ENCODE results near the gene MYO3B.
"Not testable (repeated sequence)": the region's sequence is repeated elsewhere in the genome, so short reads cannot be mapped to it uniquely, and the experiment has no call there.

The MYO3B gene

DNA sequence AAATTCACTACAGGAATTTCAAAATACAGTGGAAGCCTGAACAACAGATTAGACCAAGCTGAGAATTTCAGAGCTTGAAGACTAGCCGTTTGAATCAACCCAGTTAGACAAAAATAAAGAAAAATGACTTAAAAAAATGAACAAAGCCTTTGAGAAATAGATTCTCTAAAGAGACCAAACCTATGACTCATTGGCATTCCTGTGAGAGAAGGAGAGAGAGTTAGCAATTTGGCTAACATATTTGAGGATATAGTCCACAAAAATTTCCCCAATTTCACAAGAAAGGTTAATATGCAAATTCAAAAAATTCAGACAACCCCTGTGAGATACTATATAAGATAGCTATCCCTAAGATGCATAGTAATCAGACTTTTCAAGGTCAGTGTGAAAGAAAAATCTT, 78.0 kb downstream of the MYO3B start:
- no peak for DNase-seq (ENCODE audit: low read depth in 2 of 2, low spot score in 1 of 2)

DNA sequence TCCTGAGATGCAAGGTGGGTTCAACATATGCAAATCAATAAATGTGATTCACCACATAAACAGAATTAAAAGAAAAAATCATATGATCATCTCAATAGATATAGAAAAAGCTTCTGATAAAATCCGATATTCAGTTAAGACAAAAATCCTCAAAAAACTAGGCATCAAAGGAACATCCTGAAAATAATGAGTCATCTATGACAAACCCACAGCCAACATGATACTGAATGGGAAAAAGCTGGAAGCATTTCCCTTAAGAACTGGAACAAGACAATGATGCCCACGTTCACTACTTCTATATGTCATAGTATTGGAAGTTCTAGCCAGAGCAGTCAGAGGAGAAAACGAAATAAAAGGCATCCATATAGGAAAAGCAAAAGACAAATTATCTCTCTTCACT, 80.4 kb downstream of the MYO3B start:
- DNase-seq (ENCODE audit: low read depth in 2 of 2, low spot score in 1 of 2): no peak

DNA sequence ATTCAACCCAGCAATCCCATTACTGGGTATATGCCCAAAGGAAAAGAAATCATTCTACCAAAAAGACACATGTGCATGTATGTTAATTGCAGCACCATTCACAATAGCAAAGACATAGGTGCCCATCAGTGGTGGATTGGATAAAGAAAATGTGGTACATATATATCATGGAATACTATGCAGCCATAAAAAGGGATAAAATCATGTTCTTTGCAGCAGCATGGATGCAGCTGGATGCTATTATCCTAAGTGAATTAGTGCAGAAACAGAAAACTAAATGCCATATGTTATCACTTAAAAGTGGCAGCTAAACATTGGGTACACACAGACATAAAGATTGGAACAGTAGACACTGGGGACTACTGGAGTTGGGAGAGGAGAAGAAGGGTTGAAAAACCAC, 82.2 kb downstream of the MYO3B start:
- DNase-seq (ENCODE audit: low read depth in 2 of 2, low spot score in 1 of 2): no peak

DNA sequence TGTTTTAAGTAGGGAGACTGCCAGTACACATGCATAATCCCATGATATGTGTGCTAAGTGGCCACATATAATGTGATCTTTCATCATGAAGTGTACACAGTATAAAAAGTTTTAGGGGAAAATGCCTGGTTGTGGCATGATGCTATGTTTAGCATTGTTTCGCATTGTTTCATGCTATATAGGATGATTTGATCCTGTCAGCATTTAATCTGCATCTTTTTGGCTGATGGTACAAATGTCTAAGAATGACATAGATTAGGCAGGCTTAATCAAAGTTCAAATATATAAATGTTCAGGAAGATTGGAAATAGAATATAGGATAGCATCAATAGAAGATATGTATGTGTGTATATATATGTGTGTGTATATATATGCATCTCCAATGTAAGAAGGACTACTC, 83.6 kb downstream of the MYO3B start:
- no peak for DNase-seq (ENCODE audit: low read depth in 2 of 2, low spot score in 1 of 2)

DNA sequence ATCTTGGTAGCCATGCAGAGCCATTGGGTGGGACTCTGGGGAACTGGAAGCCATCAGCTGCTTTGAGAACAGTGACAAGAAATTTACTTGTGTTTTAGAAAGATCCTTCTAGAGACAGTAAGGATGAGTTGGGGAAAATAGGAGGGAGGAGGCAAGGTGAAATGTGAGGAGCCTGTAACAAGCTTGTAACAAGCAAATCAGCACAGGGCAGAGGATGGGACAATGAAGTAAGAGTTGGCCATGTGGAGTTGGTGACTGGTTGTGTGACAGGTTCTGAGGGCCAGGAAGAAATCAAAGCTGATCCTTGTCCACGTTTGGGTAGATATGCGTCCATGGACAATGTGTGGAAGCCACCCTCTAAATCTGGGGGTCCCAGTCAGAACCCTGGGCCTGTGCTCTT, 84.4 kb downstream of the MYO3B start:
- DNase-seq (ENCODE audit: low read depth in 2 of 2, low spot score in 1 of 2): no peak

DNA sequence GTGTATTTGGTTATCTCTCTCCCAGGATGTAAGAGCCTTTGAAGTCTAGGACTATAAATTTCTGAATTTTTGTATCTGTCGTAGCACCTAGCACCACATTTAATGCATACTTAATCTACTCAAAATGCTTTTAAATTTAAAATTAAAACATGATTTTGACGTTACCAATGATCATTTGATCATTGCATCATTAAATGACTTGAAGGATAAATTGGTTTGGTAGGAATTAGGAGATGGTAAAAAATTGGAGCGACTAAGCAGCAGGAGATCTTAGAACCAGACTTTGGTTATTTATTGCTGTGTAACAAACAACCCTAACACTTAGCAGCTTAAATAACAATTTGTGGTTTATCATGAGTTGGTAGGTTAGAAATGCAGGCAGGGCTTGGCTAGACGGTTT, 84.9 kb downstream of the MYO3B start:
- no peak for DNase-seq (ENCODE audit: low read depth in 2 of 2, low spot score in 1 of 2)

DNA sequence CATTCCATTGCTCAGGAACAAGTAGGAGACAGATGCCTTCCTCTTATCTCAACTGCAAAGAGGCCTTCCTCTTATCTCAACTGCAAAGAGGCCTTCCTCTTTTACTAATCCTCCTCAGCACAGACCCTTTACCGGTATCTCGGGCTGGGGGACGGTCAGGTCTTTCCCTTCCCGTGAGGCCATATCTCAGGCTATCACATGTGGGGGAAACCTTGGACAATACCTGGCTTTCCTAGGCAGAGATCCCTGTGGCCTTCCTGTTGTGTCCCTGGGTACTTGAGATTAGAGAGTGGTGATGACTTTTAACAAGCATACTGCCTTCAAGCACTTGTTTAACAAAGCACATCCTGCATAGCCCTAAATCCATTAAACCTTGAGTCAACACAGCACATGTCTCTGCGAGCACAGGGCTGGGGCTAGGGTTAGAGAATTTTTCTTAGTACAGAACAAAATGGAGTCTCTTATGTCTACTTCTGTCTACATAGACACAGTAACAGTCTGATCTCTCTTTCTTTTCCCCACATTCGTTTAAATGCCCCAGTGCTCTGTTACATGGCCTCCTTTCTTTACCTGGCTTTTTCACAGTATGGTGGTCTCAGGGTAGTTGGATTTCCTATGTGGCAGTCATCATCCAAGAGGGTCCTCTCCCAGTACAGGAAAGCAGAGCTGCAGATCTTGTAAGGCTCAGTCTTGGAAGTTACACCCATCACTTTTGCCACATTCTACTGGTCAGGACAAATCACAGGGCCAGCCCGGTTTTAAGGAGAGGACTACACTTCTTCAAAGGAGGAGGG, 86.0 kb downstream of the MYO3B start:
- not testable (repeated sequence) for DNase-seq (ENCODE audit: low read depth in 2 of 2, low spot score in 1 of 2)

DNA sequence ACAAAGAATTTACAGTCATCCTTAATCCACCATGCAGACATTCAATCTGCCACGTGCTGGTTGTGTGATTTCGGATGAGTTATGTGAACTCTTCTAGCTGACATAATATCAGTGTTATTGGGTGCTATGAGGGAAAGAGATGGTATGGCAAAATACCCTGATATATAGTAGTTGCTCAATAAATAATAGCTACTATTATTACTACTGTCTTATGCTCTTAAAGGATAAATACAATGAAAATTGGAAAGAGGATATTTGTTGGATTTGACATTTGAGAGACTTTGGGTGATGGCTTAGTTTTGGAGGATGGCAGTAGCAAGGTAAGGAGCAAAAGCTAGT, 86.5 kb downstream of the MYO3B start:
- DNase-seq (ENCODE audit: low read depth in 2 of 2, low spot score in 1 of 2): no peak

DNA sequence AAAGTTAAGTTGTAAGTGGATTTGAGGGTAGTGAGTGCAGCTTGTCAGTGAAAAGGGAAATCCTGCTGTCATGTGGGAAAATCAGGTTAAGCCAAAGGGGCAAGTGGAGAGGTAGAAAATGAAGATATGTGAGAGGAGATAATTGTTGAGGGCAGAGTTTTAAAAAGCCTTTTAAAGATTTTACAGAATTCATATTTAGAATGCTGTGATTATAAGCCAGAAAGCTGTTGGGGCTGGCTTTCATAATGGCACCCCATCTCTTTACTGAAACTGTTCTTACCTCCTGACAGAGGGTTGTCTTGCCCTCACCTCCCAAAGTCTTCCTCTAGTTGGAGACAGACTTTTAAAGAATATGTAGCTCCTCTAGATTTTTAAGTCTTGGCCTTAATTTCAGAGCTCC, 86.9 kb downstream of the MYO3B start:
- no peak for DNase-seq (ENCODE audit: low read depth in 2 of 2, low spot score in 1 of 2)

DNA sequence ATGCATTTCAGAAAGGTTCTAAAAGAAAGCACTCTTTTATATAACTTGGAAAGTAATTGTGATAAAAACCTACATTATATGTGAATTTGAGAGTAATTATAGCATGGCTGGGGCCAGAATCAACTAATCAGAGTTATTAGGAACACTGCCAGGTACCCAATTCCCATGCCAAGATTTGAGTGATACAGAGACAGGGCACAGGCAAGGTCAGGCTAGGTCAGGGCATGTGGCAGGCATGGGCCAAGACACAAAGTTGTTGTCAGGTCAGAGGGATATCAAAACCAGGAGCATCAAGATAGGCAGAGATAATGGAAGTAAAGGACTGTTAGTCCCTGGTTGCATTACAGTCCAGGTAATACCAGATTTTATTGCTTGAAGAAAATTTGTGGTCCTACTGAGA, 87.4 kb downstream of the MYO3B start:
- no peak for DNase-seq (ENCODE audit: low read depth in 2 of 2, low spot score in 1 of 2)

DNA sequence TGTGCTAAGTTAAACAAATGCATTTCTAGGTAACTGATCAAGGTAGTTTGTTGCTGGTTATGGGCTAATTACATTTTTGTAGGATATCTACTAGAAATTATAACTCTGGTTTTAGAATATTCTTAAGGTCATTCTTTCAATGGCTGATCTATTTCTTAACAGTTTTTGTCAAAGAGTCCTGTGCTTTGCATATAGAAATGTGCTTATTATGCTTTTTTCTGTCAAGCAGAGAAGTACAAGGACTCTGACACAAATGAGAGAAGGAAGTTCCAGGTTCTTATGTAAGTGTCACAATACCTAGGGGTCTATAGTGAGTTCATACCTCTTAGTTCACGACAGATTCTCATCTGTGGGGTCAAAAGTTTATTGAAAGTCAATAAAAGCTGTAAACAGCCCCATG, 88.4 kb downstream of the MYO3B start:
- no peak for DNase-seq (ENCODE audit: low read depth in 2 of 2, low spot score in 1 of 2)

DNA sequence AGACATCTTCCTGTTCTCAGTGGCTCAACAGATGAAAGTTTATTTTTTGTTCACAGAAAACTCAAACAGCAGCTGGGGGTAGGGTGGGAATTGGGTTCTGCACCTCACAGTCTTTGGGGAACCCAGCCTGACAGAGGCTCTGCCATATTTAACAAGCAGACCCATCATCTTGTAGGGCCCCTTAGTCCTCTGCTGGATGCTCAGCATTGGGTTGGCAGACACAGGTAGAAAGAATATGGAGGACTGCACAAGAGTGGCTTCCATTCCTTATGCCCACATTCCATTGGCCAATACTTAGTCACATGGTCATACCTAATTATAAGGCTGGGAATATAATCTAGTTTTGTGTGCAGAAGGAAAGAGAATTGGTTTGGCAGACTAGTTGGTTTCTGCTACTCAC, 89.1 kb downstream of the MYO3B start:
- no peak for DNase-seq (ENCODE audit: low read depth in 2 of 2, low spot score in 1 of 2)

DNA sequence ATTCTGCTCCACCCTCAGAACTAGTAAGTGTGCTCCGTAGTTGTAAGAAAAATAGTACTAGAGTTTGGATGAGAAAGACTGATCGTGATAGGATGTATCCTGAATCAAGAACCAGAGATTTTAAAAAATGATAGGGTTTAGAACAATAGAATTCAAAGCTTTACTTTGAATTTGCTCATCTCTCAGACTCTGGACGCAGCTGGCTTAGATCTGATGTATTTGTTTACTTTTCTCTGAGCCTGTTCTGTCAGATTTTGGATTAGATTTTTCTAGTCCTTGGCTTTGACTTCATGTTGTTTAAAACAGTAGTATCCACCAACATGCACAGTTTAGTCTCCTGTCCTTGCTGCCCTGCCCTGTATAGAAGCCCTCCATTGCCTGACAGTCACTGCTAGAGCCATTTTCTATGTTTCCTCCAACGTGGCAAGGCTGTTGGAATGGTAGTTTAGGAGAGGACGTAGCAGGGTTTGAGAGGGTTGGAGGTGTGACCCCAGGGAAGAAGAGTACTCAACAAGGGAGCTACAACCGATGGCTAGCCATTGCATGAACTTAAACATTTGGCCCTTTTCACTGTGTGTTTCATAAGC, 92.4 kb downstream of the MYO3B start:
- no peak for DNase-seq (ENCODE audit: low read depth in 2 of 2, low spot score in 1 of 2)

DNA sequence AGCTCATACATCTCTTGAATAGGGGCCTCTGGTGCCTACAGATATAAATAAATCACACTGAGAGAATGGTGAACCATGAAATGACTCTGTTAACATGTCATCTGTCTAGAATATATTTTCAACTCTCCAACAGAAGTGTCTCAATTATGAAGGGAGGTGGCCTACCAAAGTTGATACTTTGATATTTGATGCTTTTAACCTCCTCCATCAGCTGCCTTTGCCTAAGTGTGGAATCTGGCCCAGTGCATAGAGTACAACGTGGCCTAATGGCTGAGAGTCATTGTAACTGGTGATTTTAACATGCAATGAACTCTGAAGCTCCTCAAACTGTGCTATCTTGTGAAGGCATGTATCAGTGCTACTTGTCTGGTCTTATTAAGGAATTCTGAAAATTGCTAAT, 93.4 kb downstream of the MYO3B start:
- DNase-seq (ENCODE audit: low read depth in 2 of 2, low spot score in 1 of 2): no peak

DNA sequence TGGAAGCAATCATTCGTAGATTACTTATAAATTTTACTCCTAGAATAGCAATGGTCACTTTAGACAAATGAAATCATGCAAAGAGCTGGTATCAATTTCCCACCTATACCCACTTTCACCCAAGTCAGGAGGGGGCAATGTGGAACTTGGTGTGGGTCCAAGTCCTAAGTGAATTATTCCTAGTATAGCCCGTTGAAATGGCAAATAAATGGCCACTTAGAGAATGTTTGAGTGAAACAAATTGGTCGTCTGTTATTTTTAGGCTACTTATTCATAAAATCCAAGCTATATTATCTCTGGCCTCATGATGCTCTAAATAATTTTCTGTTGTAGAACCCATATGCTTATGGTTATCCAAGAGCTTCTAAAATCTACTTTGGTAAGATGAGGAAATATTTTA, 98.1 kb downstream of the MYO3B start:
- no peak for DNase-seq (ENCODE audit: low read depth in 2 of 2, low spot score in 1 of 2)

DNA sequence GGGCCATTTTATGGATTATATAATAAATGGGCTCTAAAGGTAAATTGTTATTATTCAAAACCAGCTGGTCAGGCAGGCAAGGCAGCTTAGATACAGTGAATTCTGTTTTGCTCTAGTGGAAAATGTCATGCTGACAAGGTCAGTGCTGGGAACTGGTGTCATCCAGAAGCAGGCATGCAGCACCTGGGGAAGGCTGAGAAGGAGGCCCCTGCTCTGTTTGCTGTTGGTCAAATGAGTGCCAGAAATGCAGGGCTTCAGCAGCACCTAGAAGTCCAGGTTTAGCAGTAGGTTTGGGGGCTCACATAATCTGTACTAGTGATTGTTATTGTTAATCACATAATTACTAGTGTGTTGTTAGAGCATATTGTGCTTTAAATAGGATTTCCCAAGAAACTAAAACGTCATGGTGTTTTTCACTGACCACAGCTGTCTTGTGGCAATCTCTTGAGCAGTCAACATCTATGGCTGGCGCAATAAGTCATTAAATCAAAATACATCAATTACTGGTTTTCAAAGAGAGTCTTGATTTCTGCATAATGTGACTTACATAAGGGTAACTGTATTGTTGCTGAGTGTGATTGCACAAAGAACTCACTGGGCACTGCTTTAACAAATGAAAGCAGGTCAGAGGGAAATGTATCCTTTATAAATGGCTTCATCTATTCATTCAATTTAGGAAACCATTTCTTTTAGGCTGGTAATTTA, 99.1 kb downstream of the MYO3B start:
- DNase-seq (ENCODE audit: low read depth in 2 of 2, low spot score in 1 of 2): no peak

DNA sequence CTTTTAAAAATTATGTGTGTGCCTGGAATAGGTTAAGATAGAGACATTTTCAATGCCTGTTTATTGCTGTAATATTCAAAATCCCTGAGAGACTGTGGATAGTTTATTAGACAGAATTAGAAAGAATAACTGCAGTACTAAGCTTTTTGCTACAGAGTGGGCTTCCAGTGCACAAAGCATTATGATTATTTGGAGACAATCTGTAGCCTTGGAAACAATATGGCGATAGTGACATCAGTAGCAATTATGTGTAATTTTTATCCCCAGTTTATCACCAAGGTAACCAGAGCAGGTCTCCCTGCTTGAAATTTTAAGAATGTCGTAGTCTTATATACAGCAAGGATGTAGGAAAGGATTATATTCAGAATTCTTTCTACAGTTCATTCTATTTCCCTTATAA, 100.0 kb downstream of the MYO3B start:
- no peak for DNase-seq (ENCODE audit: low read depth in 2 of 2, low spot score in 1 of 2)

DNA sequence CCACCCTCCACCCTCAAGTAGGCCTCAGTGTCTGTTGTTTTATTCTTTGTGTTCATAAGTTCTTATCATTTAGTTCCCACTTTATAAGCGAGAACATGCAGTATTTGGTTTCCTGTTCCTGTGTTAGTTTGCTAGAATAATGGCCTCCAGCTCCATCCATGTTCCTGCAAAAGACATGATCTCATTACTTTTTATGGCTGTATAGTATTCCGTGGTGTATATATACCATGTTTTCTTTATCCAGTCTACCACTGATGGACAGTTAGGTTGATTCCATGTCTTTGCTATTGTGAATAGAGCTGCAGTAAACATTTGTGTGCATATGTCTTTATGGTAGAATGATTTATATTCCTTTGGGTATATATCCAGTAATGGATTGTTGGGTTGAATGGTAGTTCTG, 101.7 kb downstream of the MYO3B start:
- not testable (repeated sequence) for DNase-seq (ENCODE audit: low read depth in 2 of 2, low spot score in 1 of 2)

DNA sequence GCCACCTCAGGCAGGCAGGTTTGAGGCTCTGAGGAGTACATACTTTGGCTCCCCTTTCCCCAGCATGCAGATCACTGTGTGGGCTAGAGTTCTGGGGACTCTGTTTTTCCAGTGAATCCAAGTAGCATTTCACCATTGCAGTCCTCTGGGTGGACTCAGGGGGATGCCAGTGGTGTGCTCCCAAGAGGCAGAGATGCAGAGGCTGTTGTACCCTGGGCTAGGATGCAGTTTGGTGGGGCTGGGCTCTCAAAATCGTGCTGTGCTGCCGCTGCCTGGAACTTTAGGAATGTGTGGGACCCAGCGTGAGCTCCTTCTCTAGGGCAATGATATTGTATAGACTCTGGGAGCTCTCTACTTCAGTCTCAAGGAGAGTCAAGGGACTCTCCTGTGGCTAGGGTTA, 104.9 kb downstream of the MYO3B start:
- no peak for DNase-seq (ENCODE audit: low read depth in 2 of 2, low spot score in 1 of 2)

DNA sequence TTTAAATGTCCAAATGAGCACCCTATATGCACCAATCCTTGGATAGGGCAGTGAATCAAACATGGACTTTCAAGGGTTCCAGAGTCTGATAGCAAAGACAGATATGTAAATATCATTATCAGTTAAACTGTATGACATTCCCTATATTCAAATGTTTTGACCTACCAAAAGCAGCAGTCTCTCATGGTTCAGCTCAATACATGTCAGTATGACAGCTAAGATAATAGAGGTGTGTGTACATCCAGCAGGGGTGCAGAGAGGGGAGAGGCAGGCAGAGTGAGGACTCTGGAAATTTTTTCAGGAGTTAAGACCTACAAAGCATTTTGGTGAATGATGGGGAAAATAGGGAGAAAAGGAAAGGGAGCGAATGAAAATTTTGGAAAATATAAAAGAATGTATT, 106.3 kb downstream of the MYO3B start:
- DNase-seq (ENCODE audit: low read depth in 2 of 2, low spot score in 1 of 2): no peak

DNA sequence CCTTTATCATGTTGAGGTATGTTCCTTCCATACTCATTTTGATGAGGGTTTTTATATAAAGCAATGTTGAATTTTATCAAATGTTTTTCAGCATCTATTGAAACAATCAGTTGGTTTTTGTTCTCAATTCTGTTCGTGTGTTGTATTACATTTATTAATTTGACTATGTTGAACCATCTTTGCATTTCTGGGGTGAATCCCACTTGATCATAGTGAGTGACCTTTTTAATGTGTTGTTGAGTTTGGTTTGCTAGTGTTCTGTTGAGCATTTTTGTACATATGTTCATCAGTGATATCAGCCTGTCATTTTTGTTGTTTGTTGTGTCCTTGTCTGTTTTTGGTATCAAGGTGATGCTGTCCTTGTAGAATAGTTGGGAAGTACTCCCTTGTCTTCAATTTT, 110.9 kb downstream of the MYO3B start:
- no peak for DNase-seq (ENCODE audit: low read depth in 2 of 2, low spot score in 1 of 2)

DNA sequence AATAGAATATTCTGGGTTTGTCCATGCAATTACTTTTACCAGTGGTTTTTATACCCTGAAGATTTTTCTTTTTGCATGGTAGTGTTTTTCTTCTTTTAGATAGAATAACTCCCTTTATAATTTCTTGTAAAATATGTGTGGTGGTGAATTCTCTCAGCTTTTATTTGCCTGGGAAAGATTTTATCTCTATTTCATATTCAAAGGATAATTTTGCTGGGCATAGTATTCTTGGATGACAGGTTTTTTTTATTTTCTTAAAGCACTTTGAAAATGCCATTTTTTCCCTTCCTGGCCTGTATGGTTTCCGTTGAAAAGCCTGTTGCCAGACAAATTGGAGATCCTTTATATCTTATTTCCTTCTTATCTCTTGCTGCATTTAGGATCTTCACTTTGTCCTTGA, 113.5 kb downstream of the MYO3B start:
- no peak for DNase-seq (ENCODE audit: low read depth in 2 of 2, low spot score in 1 of 2)

DNA sequence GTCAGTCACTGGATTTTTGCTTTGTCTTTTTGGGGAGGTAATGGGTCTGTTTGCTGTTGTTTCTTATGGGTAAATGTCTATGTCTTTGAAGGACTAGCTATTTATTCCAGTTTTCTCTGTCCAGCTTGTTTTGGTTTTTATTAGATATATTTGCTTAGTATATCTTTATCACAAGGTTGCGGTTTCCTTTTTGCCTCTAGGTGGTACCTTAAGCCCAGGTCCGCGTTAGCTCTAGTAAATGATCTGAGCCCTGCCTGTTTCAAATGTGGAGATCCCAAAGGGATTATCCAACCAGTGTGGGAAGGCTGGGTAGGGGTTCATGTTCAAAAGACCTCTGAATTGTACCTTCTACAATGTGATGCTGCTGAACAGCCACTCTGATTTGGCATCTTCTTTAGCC, 114.5 kb downstream of the MYO3B start:
- DNase-seq (ENCODE audit: low read depth in 2 of 2, low spot score in 1 of 2): no peak

Measured in stimulated activated CD8-positive, alpha-beta memory T cell treated with anti-CD3 and anti-CD28 coated beads, Interleukin-4, amount 100 ng/mL, for 4 hours (primary cell).